Activated naive CD4-positive, alpha-beta T cell treated with anti-CD3 and anti-CD28 coated beads, Interleukin-2, amount 10 ng/mL, durations not matched to agents 7 days and 5 days (primary cell): Measurements from ENCODE around the gene BCL11A.

Experiments used
- CTCF ChIA-PET: fragments of 350-600 bp; sonication (Branson Sonifier 250); formaldehyde crosslinking; loops from one replicate; lab custom pipeline; 2021; ENCODE audit warnings: antibody characterized with exemption; lab: Charles Lee
- DNase-seq: peaks from one replicate; pipeline ENCODE4 v3.0.0-alpha.2; 2020
- H3K27ac Mint-ChIP-seq: one replicate; pipeline ENCODE4 v1.8.0; 2021; ENCODE audit warnings: mild to moderate bottlenecking, moderate library complexity, mixed read lengths
- H3K27me3 Mint-ChIP-seq: one replicate; pipeline ENCODE4 v1.8.0; 2021; ENCODE audit warnings: mild to moderate bottlenecking, mixed read lengths
- H3K36me3 Mint-ChIP-seq: one replicate; pipeline ENCODE4 v1.8.0; 2021; ENCODE audit warnings: mixed read lengths
- H3K4me1 Mint-ChIP-seq: one replicate; pipeline ENCODE4 v1.8.0; 2021; ENCODE audit warnings: mixed read lengths
- H3K4me3 Mint-ChIP-seq: one replicate; pipeline ENCODE4 v1.8.0; 2021; ENCODE audit warnings: mild to moderate bottlenecking, moderate library complexity, mixed read lengths
- H3K9me3 Mint-ChIP-seq: one replicate; pipeline ENCODE4 v1.8.0; 2021; ENCODE audit warnings: mixed read lengths

BCL11A gene

DNA sequence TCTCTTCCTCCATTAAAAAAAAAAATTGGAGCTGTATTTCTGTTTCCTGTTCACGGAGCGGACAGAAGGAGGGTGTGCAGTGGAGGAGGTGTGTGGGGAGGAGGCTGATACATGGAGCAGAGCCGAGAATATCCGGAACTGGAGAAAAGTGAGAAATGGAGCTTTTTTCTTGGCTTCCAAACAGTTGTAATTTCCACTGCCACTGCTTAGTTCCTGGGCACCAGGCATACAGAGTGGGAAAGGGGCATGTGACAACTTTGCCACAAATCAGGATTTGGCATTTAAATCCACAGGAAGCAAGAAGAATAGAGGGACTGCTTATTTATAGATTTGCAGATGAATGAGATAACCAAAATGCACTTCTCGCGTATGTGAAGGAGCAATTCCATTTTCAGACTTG is 71.2 kb downstream of the BCL11A start:
- Mint-ChIP-seq H3K36me3 (no peaks in the 10 kb centered on the region), H3K4me1 (no peaks in the 10 kb centered on the region), H3K9me3 (no peaks in the 10 kb centered on the region), H3K27me3 (peaks cover 47% of the 10 kb centered on the region), H3K4me3 (no peak overlapping the region), H3K27ac (no peak overlapping the region)
- DNase-seq, result no peak
- CTCF ChIA-PET, result no interaction called here

DNA sequence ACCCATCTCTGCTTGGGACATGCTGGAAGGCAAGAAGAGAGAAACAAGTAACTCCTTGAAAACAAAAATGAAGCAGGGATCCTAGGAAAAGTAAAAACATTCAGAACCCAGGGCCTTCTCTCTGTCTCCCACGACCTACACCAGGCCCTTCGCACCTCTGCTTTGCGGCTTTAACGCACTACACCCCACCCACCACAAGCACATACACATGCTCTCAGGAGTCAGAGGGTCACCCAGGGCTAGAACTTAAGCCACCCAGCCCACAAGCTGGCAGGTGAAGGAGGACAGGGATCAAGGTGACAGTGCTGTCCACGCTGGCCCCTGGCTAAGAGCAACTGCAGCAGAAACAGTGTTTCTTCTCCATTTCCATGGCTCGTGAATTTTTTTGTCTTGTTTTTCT is 72.2 kb downstream of the BCL11A start:
- H3K27me3 Mint-ChIP-seq, result peaks cover 47% of the 10 kb centered on the region
- CTCF ChIA-PET, result no interaction called here
- no peak overlapping the region for H3K27ac Mint-ChIP-seq
- no peaks in the 10 kb centered on the region for H3K4me1 Mint-ChIP-seq
- no peaks in the 10 kb centered on the region for H3K9me3 Mint-ChIP-seq
- H3K4me3 Mint-ChIP-seq, result no peak overlapping the region
- no peaks in the 10 kb centered on the region for H3K36me3 Mint-ChIP-seq
- DNase-seq, result no peak

DNA sequence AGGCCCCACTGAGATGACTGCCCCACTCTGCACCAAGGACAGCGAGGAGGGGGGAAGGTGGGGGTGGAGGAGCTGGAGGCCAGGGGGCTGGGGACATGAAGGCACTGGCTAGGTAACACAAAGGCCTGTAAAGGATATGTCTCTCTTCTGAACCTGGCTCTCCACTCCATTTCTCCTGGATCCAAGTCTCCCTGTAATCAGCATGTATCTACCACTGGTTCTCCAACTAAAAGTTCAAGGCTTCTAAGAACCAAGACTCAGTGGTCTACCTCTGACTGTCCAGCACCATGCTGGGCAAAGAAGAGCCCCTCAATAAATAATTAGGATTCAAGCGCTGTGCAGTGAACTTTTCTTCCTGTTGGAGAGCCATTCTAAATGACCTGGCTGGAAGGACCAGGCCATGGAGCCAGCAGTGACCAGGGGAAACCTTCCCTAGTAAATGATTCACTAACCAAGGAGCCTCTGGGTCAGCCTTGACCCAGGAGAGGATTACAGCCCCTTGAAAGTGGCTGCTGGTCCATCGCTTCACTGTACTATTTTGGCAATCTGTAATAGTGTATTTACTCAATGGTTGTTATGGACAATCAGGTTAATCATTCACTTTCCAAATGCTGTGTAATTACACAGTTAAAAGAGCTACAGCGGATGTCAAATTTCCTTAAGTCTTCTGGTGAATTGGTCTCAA is 73.2 kb downstream of the BCL11A start:
- no peak overlapping the region for H3K27ac Mint-ChIP-seq
- H3K9me3 Mint-ChIP-seq, result no peaks in the 10 kb centered on the region
- no peaks in the 10 kb centered on the region for H3K4me1 Mint-ChIP-seq
- peaks cover 41% of the 10 kb centered on the region for H3K27me3 Mint-ChIP-seq
- DNase-seq, result no peak
- CTCF ChIA-PET, result no interaction called here
- no peak overlapping the region for H3K4me3 Mint-ChIP-seq
- H3K36me3 Mint-ChIP-seq, result no peaks in the 10 kb centered on the region

DNA sequence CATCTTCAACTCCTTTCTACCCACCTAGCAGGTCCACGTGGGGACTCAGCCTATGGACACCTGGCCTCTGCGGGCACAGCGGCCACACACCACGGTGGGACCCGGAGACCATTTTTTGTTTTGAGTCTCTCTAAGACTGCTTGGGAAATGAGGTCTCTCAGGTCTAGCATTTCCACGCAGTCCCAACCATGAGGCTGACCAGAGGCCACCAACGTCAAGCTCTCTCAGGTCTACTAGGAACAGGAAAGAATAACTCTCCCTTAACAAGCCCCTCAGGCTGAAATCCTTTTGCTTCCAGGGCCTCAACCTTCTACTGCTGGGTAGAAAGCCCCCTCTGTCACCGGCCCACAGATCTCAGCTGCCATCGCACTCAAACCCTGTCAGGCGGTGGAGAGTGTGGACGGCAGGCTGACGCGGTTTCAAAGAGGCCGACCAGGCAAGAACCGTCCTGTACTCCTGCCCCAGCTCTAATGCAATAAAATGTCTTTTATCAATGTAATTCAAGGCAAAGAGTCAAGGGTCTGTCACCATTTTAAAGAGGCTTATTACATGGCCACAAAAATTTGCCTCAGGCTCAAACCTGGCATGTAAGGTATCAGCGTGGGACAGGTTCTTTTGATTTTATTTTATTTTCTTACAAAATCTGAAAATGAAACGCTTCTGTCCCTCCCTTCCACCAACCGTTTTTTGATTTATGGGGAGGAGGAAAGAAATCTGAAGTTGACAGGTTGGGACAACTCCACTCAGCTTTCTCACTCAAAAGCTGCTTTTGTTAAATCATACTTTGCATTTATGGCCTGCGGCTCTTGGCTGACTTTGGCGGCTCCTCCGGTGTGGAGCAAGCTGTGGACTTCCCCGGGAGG is 74.0 kb downstream of the BCL11A start:
- Mint-ChIP-seq H3K36me3 (no peaks in the 10 kb centered on the region), H3K27ac (no peak overlapping the region), H3K27me3 (peaks cover 35% of the 10 kb centered on the region), H3K9me3 (no peaks in the 10 kb centered on the region), H3K4me3 (no peak overlapping the region), H3K4me1 (no peaks in the 10 kb centered on the region)
- CTCF ChIA-PET, result no interaction called here
- DNase-seq, result no peak

DNA sequence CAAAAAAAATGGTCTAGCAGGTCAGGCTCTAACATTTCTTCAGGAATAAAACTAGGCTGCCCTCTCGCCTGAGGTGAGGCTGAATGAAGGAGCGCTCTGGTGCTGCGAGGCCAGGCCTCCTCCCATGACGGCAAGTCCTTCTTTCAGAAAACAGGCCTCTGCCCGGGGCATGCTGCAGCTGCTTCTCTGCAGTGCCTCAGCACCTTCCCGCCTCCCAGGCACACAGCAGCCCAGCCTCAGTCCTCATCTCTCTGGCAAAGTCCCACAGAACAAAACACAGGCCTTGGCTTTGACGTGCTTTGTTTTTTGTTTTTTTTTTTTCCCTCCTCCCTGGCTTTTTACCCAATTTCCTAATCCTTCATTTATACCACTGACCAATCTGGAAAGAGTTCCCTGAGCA is 74.8 kb downstream of the BCL11A start:
- H3K27me3 Mint-ChIP-seq, result peaks cover 28% of the 10 kb centered on the region
- CTCF ChIA-PET, result no interaction called here
- H3K27ac Mint-ChIP-seq, result no peak overlapping the region
- H3K4me1 Mint-ChIP-seq, result no peaks in the 10 kb centered on the region
- no peak for DNase-seq
- no peaks in the 10 kb centered on the region for H3K9me3 Mint-ChIP-seq
- H3K4me3 Mint-ChIP-seq, result no peak overlapping the region
- H3K36me3 Mint-ChIP-seq, result no peaks in the 10 kb centered on the region

DNA sequence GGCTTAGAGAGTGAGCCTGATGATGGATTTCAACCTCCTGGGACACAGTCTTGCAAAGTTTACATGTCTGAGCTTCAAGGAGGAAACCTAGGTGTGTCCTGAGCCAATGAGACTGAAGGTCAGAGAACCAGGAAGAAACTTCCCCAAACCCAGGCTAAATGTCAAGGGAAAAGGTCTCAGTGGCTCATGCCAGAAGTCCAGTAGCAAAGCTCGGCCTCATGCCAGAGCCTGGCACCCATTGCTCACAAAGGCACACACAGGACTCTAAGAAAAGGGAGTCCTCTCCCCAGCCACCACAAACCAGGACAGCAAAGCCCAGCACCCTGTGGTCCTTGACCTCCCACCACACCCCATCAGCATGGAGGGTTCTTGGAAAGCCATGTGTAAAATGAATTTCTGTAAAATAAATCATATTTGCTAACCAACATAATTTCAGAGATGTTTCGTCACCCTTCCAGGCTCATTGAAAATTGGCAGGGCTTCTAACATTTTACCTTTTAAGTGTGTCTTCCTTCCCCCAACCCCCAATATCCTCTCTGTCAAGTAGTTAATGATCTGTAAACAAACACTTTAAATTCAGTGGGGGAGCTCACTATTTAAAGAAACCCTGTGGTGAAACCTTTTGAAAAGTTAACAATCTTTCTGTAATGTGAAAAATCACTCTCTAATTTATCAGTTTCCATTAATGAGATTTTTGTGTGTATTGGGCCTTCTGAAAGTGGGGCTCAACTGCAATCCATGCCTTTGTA is 77.1 kb downstream of the BCL11A start:
- H3K27me3 Mint-ChIP-seq, result peaks cover 12% of the 10 kb centered on the region
- CTCF ChIA-PET, result no interaction called here
- no peak overlapping the region for H3K27ac Mint-ChIP-seq
- H3K9me3 Mint-ChIP-seq, result no peaks in the 10 kb centered on the region
- H3K4me3 Mint-ChIP-seq, result no peak overlapping the region
- no peaks in the 10 kb centered on the region for H3K36me3 Mint-ChIP-seq
- DNase-seq, result no peak
- H3K4me1 Mint-ChIP-seq, result no peaks in the 10 kb centered on the region

DNA sequence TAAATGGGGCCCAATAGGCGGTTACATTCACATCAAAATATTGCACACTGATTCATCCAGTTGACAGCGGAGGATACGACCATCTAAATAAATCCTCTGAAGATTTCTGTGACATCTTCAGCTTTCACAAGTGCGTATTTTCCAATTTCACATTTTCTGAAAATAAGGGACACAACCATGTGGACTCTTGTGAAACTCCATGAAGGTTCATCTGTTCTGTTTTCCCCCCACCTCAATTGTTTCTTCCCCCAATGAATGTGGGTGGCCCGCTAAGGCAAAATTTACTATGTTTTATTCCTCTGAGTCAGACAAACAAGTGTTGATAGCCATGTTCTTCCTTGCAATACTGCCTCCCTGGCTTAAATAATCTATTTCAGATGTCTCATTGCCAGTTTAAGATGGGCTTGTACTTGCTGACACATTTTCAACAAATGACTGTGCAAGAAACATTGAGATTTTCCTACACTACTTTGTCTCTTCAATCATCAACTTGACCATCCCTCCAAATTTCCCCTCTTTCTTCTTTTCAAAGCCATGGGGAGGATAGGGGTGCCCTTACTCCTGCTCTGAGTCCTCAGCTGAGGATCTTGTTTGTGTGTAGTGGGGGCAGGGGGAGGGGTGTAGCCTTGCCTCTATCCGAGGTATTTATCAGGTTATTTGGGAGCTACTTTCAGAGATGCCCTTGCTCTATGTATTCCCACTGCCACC is 78.2 kb downstream of the BCL11A start:
- Mint-ChIP-seq H3K4me1 (no peaks in the 10 kb centered on the region), H3K4me3 (no peak overlapping the region)
- CTCF ChIA-PET, result no interaction called here

DNA sequence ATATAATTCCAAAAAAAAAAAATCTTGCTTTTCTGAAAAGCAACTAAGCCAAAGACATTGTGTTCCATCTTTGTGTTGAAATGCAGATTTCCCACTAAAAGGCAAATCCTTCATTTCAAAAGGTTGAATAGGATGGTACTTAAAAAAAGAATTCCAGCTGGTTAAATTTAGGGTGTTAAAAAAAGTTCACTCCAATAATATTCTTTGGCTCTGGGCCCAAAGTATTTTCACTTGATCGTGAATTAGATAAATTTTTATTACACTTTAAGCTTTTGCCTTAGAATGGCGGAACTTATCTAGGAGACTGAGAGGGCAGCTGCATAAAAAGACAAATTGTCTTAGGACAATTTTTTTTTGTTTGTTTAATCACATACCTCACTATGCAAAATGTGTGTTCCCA is 79.2 kb downstream of the BCL11A start:
- no peaks in the 10 kb centered on the region for H3K9me3 Mint-ChIP-seq
- no peak overlapping the region for H3K27ac Mint-ChIP-seq
- CTCF ChIA-PET, result no interaction called here
- no peak overlapping the region for H3K4me3 Mint-ChIP-seq
- no peaks in the 10 kb centered on the region for H3K4me1 Mint-ChIP-seq
- H3K27me3 Mint-ChIP-seq, result peaks cover 6% of the 10 kb centered on the region
- H3K36me3 Mint-ChIP-seq, result no peaks in the 10 kb centered on the region
- no peak for DNase-seq

More for the DNA sequence above, 78.2 kb downstream of the BCL11A start:
- Mint-ChIP-seq H3K36me3 (no peaks in the 10 kb centered on the region), H3K27me3 (peaks cover 6% of the 10 kb centered on the region), H3K9me3 (no peaks in the 10 kb centered on the region), H3K27ac (no peak overlapping the region)
- DNase-seq, result no peak

DNA sequence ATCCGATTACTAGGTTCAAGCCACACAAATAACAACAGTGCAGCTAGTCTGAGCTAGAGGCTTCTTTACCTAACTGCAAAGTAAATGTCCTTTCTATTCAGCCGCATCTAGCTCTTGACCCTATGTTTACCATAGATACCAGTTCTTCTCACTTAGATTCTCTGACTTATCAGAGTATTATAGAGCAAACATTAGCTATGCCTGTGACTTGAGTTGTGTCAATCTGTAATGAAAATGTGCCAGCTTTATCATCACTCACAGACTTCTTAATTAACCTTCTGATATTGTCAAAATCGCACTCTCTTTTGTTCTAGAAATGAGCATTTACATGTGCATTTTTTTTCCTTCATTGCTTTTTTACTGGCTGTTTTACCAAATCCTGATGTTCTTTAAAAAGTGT is 79.9 kb downstream of the BCL11A start:
- no peak for DNase-seq
- CTCF ChIA-PET, result no interaction called here
- no peaks in the 10 kb centered on the region for H3K9me3 Mint-ChIP-seq
- H3K4me3 Mint-ChIP-seq, result no peak overlapping the region
- H3K36me3 Mint-ChIP-seq, result no peaks in the 10 kb centered on the region
- H3K4me1 Mint-ChIP-seq, result no peaks in the 10 kb centered on the region
- H3K27ac Mint-ChIP-seq, result no peak overlapping the region
- H3K27me3 Mint-ChIP-seq, result peaks cover 6% of the 10 kb centered on the region

DNA sequence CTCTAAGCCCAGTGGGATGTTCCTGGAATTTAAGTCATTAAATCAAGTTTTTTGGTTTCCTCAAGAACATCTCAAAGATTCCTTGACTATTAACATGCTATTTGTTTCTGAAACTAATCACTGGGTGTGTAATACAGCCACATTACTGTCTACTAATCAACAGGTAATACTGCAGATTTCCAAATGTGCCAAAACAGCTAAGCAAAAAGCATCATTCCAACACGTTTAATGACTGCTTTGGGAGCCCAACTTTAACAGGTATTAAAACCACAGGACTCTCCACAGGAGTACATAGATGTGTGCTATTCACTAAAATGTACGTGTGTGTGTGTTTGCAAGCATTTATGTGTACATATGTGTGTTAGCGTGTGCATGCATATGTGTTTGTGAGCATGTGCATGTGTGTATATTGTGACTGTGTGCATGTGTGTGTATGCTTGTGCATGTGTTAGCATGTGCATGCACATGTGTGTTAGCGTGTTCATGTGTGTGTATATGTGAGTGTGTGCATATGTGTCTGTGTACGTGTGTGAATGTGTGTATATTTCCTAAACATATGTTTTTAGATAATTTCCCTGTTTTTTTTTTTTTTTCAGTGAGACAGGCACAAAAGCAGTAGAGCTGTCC is 80.7 kb downstream of the BCL11A start:
- no peak overlapping the region for H3K27ac Mint-ChIP-seq
- peaks cover 4% of the 10 kb centered on the region for H3K27me3 Mint-ChIP-seq
- no peak overlapping the region for H3K4me3 Mint-ChIP-seq
- no peaks in the 10 kb centered on the region for H3K36me3 Mint-ChIP-seq
- H3K4me1 Mint-ChIP-seq, result no peaks in the 10 kb centered on the region
- no peaks in the 10 kb centered on the region for H3K9me3 Mint-ChIP-seq
- no peak for DNase-seq
- CTCF ChIA-PET, result no interaction called here

DNA sequence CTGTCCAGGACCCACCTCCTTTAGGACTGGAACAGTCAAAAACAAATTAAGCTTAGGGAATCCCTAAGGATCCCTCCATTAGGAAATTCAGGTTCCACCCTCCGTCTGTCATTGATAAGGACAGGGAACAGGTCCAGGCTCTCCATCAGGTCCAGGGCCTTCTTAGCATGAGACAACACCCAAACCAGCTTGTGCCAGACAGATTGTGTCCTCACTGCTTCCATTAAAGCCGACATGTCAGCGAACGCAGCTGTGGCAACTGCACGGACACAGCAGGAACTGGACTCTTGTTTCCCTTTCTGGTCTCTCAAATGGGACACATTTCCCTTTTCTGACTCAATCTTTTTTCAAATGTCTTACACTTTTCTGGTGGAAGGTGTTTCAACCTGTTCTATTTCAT is 81.4 kb downstream of the BCL11A start:
- H3K27ac Mint-ChIP-seq, result no peak overlapping the region
- H3K27me3 Mint-ChIP-seq, result no peaks in the 10 kb centered on the region
- no peaks in the 10 kb centered on the region for H3K36me3 Mint-ChIP-seq
- no peak overlapping the region for H3K4me3 Mint-ChIP-seq
- H3K4me1 Mint-ChIP-seq, result no peaks in the 10 kb centered on the region
- CTCF ChIA-PET, result no interaction called here
- no peaks in the 10 kb centered on the region for H3K9me3 Mint-ChIP-seq
- DNase-seq, result no peak

DNA sequence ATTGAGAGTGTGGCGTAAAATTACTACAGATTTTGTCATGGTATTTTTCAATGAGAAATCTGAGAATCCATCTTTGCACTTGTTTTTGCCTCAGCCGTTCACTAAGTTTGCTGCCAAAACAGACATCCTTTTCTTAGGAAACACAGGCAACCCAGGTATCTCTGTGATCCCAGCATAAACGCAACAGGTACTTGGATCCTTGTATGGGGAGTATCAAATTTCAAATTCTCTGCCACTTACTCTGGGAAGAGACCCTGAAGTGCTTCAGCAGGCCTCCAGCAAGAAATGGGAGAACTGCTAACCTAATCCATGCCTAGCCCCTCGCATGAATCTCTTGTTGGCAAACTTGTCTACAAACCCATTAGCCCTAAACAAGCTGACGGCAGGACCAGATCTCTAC is 83.1 kb downstream of the BCL11A start:
- Mint-ChIP-seq H3K27me3 (peaks cover 4% of the 10 kb centered on the region), H3K27ac (no peak overlapping the region), H3K4me1 (no peaks in the 10 kb centered on the region), H3K36me3 (no peaks in the 10 kb centered on the region), H3K4me3 (no peak overlapping the region), H3K9me3 (no peaks in the 10 kb centered on the region)
- CTCF ChIA-PET, result no interaction called here
- DNase-seq, result no peak

DNA sequence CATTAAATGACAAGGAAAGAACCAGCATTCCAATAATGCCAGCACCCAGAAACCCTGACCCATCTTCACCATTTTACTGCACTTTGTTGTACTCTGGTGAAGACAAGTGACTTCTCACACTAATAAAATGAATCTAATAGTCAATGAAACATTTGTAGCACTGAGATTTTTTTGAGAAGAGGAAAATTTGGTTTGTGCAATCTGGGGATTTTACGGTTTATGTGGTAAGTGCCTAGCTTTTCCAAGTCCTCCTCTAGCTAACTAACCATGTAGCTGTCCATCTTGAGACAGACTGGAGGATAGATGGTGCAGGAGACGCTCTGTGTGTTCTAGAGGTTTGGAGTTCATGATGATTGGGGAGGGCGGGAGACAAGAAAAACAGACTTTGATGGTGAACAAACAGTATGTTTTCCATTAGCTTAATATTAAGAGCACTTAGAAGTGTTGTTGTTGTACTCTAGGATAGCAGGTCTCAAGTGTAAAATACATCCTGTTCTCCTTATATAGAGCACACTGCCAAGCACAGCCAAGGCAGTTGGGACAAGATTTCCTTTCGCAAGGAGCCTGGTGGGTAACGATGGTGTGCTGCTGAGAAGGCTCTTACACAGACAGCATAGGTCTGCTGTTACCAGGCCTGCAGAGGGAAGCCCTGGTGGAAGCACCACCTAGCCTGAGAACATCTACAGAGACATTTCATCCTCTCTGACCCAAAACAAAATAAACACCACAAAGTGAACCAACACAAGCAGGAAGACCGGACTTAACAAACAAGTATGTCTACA is 83.7 kb downstream of the BCL11A start:
- no peaks in the 10 kb centered on the region for H3K36me3 Mint-ChIP-seq
- no peaks in the 10 kb centered on the region for H3K4me1 Mint-ChIP-seq
- DNase-seq, result no peak
- H3K9me3 Mint-ChIP-seq, result no peaks in the 10 kb centered on the region
- no peak overlapping the region for H3K4me3 Mint-ChIP-seq
- no peak overlapping the region for H3K27ac Mint-ChIP-seq
- H3K27me3 Mint-ChIP-seq, result peaks cover 4% of the 10 kb centered on the region
- CTCF ChIA-PET, result no interaction called here
